GM21360 (cell line): Measurements from ENCODE around the gene INPP5E.
"Not testable (repeated sequence)": the region's sequence is repeated elsewhere in the genome, so short reads cannot be mapped to it uniquely, and the experiment has no call there.

ENCODE experiments used
- ATAC-seq: cut with Tn5 transposase; IDR thresholded peaks from one replicate; pipeline ENCODE4 v1.9.1; 2021; ENCODE audit warnings: mild to moderate bottlenecking, moderate library complexity; ENCODE audit not compliant: unreplicated experiment

Gene INPP5E

DNA sequence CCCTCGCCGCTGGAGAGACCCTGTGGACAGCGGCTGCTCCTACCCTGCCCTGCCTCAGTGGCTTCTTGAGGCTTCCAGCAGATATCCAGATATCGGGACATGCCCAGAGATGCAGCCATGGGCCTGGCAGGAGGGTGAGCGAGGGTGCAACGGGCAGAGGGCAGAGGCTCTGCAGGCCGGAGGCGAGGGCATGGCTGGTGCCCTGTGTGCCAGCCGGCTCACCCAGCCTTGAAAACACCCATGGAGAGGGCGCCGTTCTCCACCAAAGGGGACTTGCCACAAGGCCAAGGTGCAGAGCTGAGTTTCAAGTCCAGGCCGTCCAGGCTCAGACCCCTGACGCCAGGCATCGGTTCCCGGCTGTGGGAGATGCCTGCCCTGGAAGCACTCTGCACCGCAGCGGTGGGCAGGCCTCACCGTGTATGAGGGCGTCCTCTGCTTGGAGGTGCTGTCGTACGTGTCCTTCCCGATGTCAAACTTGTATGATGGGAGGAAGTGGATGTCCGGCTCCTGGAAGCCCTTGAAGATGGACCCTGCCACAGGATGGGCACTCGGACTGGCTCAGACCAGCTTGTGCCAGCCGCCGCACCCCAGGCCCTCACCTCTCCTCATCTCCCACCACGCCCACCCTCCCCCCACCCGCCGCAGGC is 8.9 kb downstream of the INPP5E start:
- ATAC-seq: no peak

- ATAC-seq: no peak
Measured at GRCh38 chr9:136429683-136430491, 9.8 kb downstream of the INPP5E start.

DNA sequence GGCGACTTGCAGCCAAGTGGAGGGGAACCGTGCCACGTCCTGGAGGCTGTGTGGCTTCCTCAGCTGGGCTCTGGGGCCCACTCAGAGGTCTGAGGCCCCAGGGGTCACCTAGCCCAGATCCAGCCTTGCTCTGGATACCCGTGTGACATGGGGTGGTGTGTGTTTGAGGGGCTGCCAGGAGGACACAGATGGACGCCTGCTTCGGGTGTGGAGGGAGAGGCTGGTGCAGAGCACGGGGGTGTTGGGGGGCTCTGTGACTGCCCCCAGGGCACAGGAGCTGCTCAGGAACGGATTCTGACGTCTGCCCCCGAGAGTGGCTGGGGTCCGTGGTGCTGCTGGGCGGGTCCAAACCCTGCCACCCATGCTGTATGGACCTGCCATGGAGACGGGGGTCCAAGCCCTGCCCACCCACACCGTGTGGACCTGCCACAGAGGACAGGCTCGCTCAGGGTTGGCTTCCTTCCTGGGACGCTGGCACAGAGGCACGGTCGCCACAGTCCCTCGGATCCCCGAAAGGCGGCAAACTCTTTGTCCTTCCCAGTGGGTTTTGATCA is 10.5 kb downstream of the INPP5E start:
- no peak for ATAC-seq

GRCh38 chr9:136426787-136427186 is 12.9 kb downstream of the INPP5E start:
- no peak for ATAC-seq

DNA sequence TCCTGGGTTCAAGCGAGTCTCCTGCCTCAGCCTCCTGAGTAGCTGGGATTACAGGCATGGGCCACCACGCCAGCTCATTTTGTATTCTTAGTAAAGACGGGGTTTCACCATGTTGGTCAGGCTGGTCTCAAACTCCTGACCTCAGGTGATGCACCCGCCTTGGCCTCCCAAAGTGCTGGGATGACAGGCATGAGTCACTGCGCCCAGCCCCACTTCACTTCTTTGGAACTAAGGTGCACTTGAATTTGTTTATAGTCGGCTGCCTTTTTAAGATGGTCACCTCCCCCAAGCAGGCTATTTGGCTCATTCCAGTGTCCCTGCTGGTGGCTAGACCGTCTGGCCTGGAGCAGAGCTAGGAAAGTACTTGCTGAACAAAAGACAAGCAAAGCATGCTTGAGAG is 14.3 kb downstream of the INPP5E start:
- not testable (repeated sequence) for ATAC-seq

DNA sequence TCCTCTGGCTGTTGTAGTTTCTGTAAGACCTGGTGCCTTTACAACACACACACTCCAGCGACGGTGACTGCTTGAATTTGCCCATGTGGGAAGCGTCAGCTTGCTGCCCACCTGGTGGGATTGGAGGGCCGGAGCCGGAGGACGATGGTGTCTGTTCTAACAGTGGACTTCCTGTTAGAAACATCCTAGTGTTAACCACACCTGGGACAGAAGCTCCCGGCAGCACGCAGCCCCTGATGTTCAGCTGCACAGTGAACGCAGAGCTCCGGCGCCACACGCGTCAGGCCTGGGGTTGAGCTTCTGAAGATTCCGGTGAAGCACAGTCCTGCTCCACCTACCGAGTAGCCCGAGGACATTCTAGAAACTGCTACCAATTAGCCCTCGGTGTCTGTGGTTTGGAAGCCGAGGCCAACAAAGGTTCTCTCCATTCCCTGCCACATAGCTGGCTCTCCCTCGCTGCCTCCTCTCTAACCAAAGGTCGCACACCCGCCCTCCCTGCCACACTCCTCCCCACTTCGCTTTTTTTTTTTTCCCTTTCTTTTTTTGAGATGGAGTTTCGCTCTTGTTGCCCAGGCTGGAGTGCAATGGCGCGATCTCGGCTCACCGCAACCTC is 14.8 kb downstream of the INPP5E start:
- ATAC-seq: no peak

GRCh38 chr9:136423432-136424146 is 16.1 kb downstream of the INPP5E start:
- no peak for ATAC-seq

GRCh38 chr9:136422876-136423275 is 16.8 kb downstream of the INPP5E start:
- ATAC-seq: no peak

- ATAC-seq: no peak
Measured at GRCh38 chr9:136421791-136422190, 17.9 kb downstream of the INPP5E start.

- no peak for ATAC-seq
Measured at GRCh38 chr9:136419092-136419420, 20.6 kb downstream of the INPP5E start.

DNA sequence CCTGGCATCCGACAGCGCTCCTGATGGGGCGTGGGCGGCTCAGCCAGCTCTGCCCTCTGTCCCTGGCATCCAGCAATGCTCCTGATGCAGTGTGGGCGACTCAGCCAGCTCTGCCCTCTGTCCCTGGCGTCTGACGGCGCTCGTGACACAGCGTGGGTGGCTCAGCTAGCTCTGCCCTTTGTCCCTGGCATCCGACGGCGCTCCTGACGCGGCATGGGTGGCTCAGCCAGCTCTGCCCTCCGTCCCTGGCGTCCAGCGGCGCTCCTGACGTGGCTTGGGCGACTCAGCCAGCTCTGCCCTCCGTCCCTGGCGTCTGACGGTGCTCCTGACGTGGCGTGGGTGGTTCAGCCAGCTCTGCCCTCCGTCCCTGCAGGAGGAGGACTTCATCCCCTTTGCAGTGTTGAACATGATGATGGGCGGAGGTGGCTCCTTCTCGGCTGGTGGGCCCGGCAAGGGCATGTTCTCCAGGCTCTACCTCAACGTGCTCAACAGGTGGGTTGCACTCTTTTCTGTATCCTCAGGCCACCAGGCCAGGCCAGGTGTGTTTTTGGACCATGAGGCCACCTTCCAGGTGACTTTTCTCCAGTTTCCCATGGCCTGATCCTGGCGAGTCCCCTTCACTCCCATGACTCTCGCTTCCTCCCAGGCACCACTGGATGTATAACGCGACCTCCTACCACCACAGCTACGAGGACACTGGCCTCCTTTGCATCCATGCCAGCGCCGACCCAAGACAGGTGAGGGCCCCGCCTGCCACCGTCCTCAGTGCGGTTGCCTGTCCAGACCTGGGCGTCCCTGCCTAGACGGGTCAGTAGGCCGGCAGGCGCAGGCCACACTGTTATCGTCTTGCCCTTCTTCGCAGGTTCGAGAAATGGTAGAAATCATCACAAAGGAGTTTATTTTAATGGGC is 21.2 kb downstream of the INPP5E start:
- ATAC-seq: no peak

GRCh38 chr9:136416914-136417313 is 22.7 kb downstream of the INPP5E start:
- ATAC-seq: no peak

DNA sequence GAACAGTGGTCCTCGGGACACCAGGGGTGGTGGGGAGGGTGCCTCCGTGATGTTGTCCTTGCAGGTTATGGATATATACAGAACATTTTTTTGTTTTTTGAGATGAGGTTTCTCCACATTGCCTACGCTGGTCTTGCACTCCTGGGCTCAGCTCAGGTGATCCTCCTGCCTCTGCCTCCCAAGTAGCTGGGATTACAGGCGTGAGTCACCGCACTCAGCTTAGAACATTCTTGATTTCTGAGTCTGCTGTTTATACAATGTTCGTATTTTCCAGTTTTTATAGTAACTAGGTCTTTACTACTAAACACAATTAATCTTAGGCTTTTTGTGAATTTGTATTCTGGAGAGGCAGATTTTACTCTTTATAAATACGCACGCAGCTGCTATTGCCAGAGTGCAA is 23.2 kb downstream of the INPP5E start:
- ATAC-seq: no peak

- ATAC-seq: no peak
Measured at GRCh38 chr9:136412962-136413361, 26.7 kb downstream of the INPP5E start.

- ATAC-seq: no peak
Measured at GRCh38 chr9:136411378-136411777, 28.3 kb downstream of the INPP5E start.

- ATAC-seq: peak; percentile 86
Measured at GRCh38 chr9:136410500-136411287, 29.0 kb downstream of the INPP5E start, which contains the start of the genes ENTR1 and PMPCA. Gene ENTR1 (minus strand): TSS chr9:136410614. CDS start chr9:136410397, 217 bp downstream. Gene PMPCA (plus strand): TSS chr9:136410658. CDS start chr9:136410669, 11 bp downstream.

- ATAC-seq: peak; percentile 19
Measured at GRCh38 chr9:136409557-136410455, 29.8 kb downstream of the INPP5E start.

GRCh38 chr9:136407911-136408310 is 31.7 kb downstream of the INPP5E start:
- ATAC-seq: no peak
